Brain microvascular endothelial cell (primary cell): ENCODE results near the gene TRIM41.

Experiments
- DNase-seq: peaks from one replicate; pipeline ENCODE4 v3.0.0-alpha.2; 2020
- H3K27ac ChIP-seq: fragments of 250-450 bp; sonication (Bioruptor Pico); 2 replicates; pipeline ENCODE4 v1.5.1; 2020; ENCODE audit warnings: mild to moderate bottlenecking, moderate library complexity
- H3K27me3 ChIP-seq: fragments of 250-450 bp; sonication (Bioruptor Pico); replicated peaks from 2 replicates; pipeline ENCODE4 v1.5.1; 2020; ENCODE audit warnings: mild to moderate bottlenecking
- H3K36me3 ChIP-seq: fragments of 250-450 bp; sonication (Bioruptor Pico); replicated peaks from 2 replicates; pipeline ENCODE4 v1.5.1; 2020; ENCODE audit warnings: mild to moderate bottlenecking
- H3K4me3 ChIP-seq: 2 replicates; pipeline ENCODE4 v1.5.1; 2011; ENCODE audit warnings: low read depth, mild to moderate bottlenecking, control low read depth, low read length, moderate library complexity
- CTCF ChIP-seq: IDR thresholded peaks from 2 replicates; pipeline ENCODE4 v1.5.1; 2011; ENCODE audit warnings: low read depth, mild to moderate bottlenecking, moderate library complexity, low read length, control low read depth, inconsistent platforms; ENCODE audit errors: missing control alignments
- in situ Hi-C: cut with HindIII; loops from 2 replicates; pipeline ENCODE4 v1.10.0; 2017; ENCODE audit warnings: low sequenced_read_pairs, low pct_ligation_motif_present

TRIM41 gene

GRCh38 chr5:181224390-181225229, 1.5 kb downstream of the TRIM41 start:
- Histone ChIP-seq H3K36me3 (peaks cover 8% of the 10 kb centered on the region), H3K27ac (no peak overlapping the region), H3K4me3 (peak overlapping the region; percentile 86), H3K27me3 (no peaks in the 10 kb centered on the region)
- no peak for TF ChIP-seq CTCF
- in situ Hi-C loops: no loop called here
- no peak for DNase-seq

GRCh38 chr5:181229996-181230395, 6.9 kb downstream of the TRIM41 start:
- H3K36me3 ChIP-seq: peaks cover 27% of the 10 kb centered on the region
- no peak for TF ChIP-seq CTCF
- in situ Hi-C loops: no loop called here

GRCh38 chr5:181230551-181230950, 7.5 kb downstream of the TRIM41 start:
- DNase-seq: no peak
- no peak for TF ChIP-seq CTCF
- H3K4me3 ChIP-seq: no peak overlapping the region
- H3K27ac ChIP-seq: no peak overlapping the region
- H3K27me3 ChIP-seq: no peaks in the 10 kb centered on the region
- H3K36me3 ChIP-seq: peaks cover 33% of the 10 kb centered on the region
- in situ Hi-C loops: no loop called here

More at GRCh38 chr5:181229996-181230395, 6.9 kb downstream of the TRIM41 start:
- DNase-seq: no peak
- Histone ChIP-seq H3K27ac (no peak overlapping the region), H3K27me3 (no peaks in the 10 kb centered on the region), H3K4me3 (no peak overlapping the region)

- DNase-seq: no peak
- Histone ChIP-seq H3K36me3 (peaks cover 42% of the 10 kb centered on the region), H3K27me3 (no peaks in the 10 kb centered on the region), H3K27ac (no peak overlapping the region), H3K4me3 (no peak overlapping the region)
- in situ Hi-C loops: no loop called here
- TF ChIP-seq CTCF: no peak
Measured at GRCh38 chr5:181231432-181231831, 8.4 kb downstream of the TRIM41 start.

- in situ Hi-C loops: no loop called here
- Histone ChIP-seq H3K4me3 (no peak overlapping the region), H3K27ac (no peak overlapping the region), H3K27me3 (no peaks in the 10 kb centered on the region), H3K36me3 (peaks cover 51% of the 10 kb centered on the region)
- DNase-seq: no peak
- no peak for TF ChIP-seq CTCF
Measured at GRCh38 chr5:181232593-181232992, 9.5 kb downstream of the TRIM41 start.
